ENCODE data around the gene JAKMIP1.

The JAKMIP1 gene

GRCh38 chr4:6195602-6196319 lies 4.6 kb downstream of the JAKMIP1 start:
- DNase-seq (ENCODE audit: low read depth) = no peak
- no peak overlapping the region for H3K4me3 ChIP-seq (ENCODE audit: low read length)
- TF ChIP-seq, protein P1, sequence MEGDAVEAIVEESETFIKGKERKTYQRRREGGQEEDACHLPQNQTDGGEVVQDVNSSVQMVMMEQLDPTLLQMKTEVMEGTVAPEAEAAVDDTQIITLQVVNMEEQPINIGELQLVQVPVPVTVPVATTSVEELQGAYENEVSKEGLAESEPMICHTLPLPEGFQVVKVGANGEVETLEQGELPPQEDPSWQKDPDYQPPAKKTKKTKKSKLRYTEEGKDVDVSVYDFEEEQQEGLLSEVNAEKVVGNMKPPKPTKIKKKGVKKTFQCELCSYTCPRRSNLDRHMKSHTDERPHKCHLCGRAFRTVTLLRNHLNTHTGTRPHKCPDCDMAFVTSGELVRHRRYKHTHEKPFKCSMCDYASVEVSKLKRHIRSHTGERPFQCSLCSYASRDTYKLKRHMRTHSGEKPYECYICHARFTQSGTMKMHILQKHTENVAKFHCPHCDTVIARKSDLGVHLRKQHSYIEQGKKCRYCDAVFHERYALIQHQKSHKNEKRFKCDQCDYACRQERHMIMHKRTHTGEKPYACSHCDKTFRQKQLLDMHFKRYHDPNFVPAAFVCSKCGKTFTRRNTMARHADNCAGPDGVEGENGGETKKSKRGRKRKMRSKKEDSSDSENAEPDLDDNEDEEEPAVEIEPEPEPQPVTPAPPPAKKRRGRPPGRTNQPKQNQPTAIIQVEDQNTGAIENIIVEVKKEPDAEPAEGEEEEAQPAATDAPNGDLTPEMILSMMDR (conservative IDR thresholded peaks at IDR 0.05; ENCODE audit: low read depth, low read length) = no peak

DNA sequence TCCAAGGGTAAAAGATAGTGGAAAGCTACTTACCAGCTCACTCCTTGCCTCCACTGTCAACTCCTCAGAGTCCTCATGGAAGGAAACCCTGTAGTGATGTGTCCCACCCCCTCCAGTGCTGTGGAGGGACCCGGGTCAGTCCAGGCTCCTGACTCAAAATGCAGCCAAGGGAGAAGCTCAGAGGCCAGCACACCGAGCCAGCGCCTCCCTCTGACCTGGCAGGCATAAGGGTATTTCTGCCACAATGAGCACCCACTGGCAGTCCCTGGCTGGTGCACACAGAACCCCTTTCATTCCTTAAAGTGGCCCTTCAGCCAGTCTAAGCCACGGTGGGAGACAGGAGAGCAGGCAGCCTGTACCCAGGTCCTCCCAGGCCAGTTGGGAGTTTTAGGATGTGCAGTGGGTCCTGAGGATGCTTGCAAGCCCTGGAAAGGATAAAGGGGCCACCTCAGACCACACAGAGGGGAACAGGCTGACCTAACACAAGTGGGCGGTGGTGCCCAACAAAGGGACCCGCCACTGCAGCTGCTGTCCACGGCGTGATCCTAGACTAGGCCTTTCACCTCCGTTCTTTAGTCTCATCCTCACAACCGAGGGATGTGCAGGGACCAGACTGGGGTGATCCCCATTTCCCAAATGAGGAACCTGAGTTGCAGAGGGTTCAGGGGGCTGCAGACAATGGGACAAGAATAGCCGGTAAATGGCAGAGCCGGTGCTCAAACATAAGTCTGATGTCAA lies 5.7 kb downstream of the JAKMIP1 start:
- DNase-seq (ENCODE audit: low read depth) = no peak
- H3K4me3 ChIP-seq (ENCODE audit: low read length) = no peak overlapping the region
- TF ChIP-seq, protein P1 (conservative IDR thresholded peaks at IDR 0.05; ENCODE audit: low read depth, low read length) = no peak

DNA sequence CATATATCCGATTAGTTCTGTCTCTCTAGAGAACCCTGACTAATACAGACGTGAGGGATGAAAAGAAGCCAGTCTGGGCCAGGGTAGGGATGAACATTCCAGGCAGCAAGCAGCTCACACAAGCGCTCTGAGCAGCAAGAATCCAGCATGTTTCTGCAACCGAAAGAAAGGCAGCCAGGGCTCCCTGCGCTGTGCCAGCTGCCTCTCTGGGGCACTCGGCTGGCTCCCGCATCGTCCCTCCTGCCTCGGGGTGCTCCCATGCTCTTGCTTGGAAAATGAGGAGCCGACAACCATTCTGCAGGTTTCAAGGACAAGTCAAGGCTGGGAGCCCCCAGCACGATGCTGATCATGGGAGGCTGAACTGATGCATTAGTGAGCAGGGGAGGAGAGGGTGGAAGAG lies 7.0 kb downstream of the JAKMIP1 start:
- DNase-seq (ENCODE audit: low read depth) = peak; percentile 47

GRCh38 chr4:6192245-6192644 lies 8.1 kb downstream of the JAKMIP1 start:
- TF ChIP-seq, protein P1 (conservative IDR thresholded peaks at IDR 0.05; ENCODE audit: low read depth, low read length) = no peak
- DNase-seq (ENCODE audit: low read depth) = no peak
- H3K4me3 ChIP-seq (ENCODE audit: low read length) = no peak overlapping the region

More for the DNA sequence above, 7.0 kb downstream of the JAKMIP1 start:
- TF ChIP-seq, protein P1 (conservative IDR thresholded peaks at IDR 0.05; ENCODE audit: low read depth, low read length) = no peak
- no peak overlapping the region for H3K4me3 ChIP-seq (ENCODE audit: low read length)

GRCh38 chr4:6191448-6192130 lies 8.8 kb downstream of the JAKMIP1 start:
- H3K4me3 ChIP-seq (ENCODE audit: low read length) = no peak overlapping the region
- no peak for DNase-seq (ENCODE audit: low read depth)
- TF ChIP-seq, protein P1 (conservative IDR thresholded peaks at IDR 0.05; ENCODE audit: low read depth, low read length) = no peak

DNA sequence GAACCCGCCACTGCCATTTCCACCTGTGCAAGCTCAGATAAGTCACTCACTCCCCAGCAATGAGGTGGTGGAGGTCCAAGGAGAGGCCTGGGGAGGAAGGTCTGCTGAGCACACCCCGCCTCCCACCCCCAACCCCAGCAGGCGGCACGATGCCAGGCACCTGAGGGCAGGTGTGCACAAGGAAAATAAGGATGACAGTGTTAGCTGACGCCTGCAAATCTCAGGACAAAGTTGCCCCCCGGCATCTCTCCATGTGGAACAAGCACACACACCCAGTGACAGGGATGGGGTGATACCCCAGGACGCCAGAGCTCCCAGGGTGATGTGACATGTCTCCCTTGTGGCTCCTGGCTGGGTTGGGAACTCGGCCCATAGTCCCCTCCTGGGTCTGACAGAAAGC lies 9.9 kb downstream of the JAKMIP1 start:
- H3K4me3 ChIP-seq (ENCODE audit: low read length) = no peak overlapping the region
- DNase-seq (ENCODE audit: low read depth) = no peak
- TF ChIP-seq, protein P1 (conservative IDR thresholded peaks at IDR 0.05; ENCODE audit: low read depth, low read length) = no peak

Measured in retinal pigment epithelial cell (primary cell).